HepG2 (cell line): Measurements from ENCODE around the gene PLB1. TPM values are rescaled to one million over a fixed set of nuclear protein-coding genes. Genes with fewer than 3 reads are reported as not detected.
A peak's percentile ranks its signal among the peaks of the same experiment; 100 is the strongest.

Experiments
- ATAC-seq: fragments of 200-7000 bp; cut with Tn5 transposase; 3 replicates; pipeline ENCODE4 v1.9.1; 2020; ENCODE audit warnings: mild to moderate bottlenecking, moderate library complexity
- BruUV-seq: library from RNA; stranded (reverse); fragments of 400-500 nt; replicated peaks from 2 replicates; lab custom pipeline; 2021; lab: Mats Ljungman, UMichigan
- CTCF ChIA-PET: fragments of 300-600 bp; formaldehyde crosslinking; extraction: SDS; loops from one replicate; lab custom pipeline; 2021; ENCODE audit warnings: low total read pairs, inconsistent platforms, low intra/inter-chr PET ratio; lab: Yijun Ruan, JAX
- POLR2A ChIA-PET: fragments of 350-600 bp; sonication (Branson Sonifier 250); formaldehyde crosslinking; loops from one replicate; lab custom pipeline; 2020; ENCODE audit warnings: antibody characterized with exemption, inconsistent platforms; lab: Yijun Ruan, JAX
- DNase-seq: peaks from one replicate; pipeline ENCODE4 v3.0.0-alpha.2; 2015; ENCODE audit warnings: low spot score
- FAIRE-seq: peaks from 3 replicates; lab custom pipeline; 2011; peaks lifted over from hg19 to GRCh38; lab: Jason Lieb, UNC
- H2AFZ ChIP-seq: one replicate; pipeline ENCODE4 v1.6.1; 2011; ENCODE audit warnings: low read length, inconsistent platforms
- H3K27ac ChIP-seq: fragments of 300-600 bp; 3 replicates; pipeline ENCODE4 v1.8.0; 2011; ENCODE audit warnings: mixed run types, mild to moderate bottlenecking, mixed read lengths, low read length, inconsistent platforms; ENCODE audit not compliant: insufficient read depth; ENCODE audit errors: extremely low read length
- H3K27me3 ChIP-seq, 2 experiments: fragments of 200-600 bp in 1 of 2; 2 replicates in 1 of 2; 3 replicates in 1 of 2; pipeline versions ENCODE4 v1.6.0 to v1.8.0; 2011; ENCODE audit warnings: low read length in 2 of 2, mild to moderate bottlenecking in 2 of 2, moderate library complexity in 2 of 2, inconsistent platforms in 1 of 2; ENCODE audit not compliant: insufficient read depth in 2 of 2, control insufficient read depth in 1 of 2
- H3K36me3 ChIP-seq, 2 experiments: fragments of 200-600 bp in 1 of 2; replicated peaks in 1 of 2; 2 replicates in 1 of 2; 3 replicates in 1 of 2; pipeline versions ENCODE4 v1.5.1 to v1.8.0; 2011; ENCODE audit warnings: low read length in 2 of 2, inconsistent platforms in 1 of 2; ENCODE audit not compliant: insufficient read depth in 2 of 2, control insufficient read depth in 1 of 2
- H3K4me1 ChIP-seq: 2 replicates; pipeline ENCODE4 v1.5.1; 2012; ENCODE audit warnings: low read length, inconsistent platforms; ENCODE audit not compliant: insufficient read depth
- H3K4me2 ChIP-seq: 2 replicates; pipeline ENCODE4 v1.6.0; 2011; ENCODE audit warnings: low read depth, low read length, inconsistent platforms
- H3K4me3 ChIP-seq, 3 experiments: fragments of 200-600 bp in 1 of 3; sonication (generic), shearing (Covaris generic) in 1 of 3; replicated peaks in 1 of 3; 2 replicates each; pipeline ENCODE4 v1.5.1; 2011 to 2016; ENCODE audit warnings: low read length in 3 of 3, inconsistent platforms in 2 of 3, low read depth in 2 of 3, mild to moderate bottlenecking in 2 of 3, control low read depth in 1 of 3, mixed read lengths in 1 of 3; ENCODE audit not compliant: insufficient read depth in 1 of 3
- H3K79me2 ChIP-seq: one replicate; pipeline ENCODE4 v1.6.1; 2011; ENCODE audit warnings: low read length, inconsistent platforms; ENCODE audit not compliant: insufficient read depth
- H3K9ac ChIP-seq: 2 replicates; pipeline ENCODE4 v1.6.0; 2011; ENCODE audit warnings: mild to moderate bottlenecking, low read depth, low read length, inconsistent platforms; ENCODE audit not compliant: insufficient read depth
- H3K9me3 ChIP-seq: 2 replicates; pipeline ENCODE4 v1.5.1; 2012; ENCODE audit warnings: mild to moderate bottlenecking, low read length
- H4K20me1 ChIP-seq: 2 replicates; pipeline ENCODE4 v1.6.0; 2011; ENCODE audit warnings: inconsistent platforms, mild to moderate bottlenecking, low read length, moderate library complexity; ENCODE audit not compliant: insufficient read depth
- ATF7 ChIP-seq, 2 experiments: fragments of 450-650 bp in 1 of 2; sonication (generic) in 1 of 2; formaldehyde crosslinking in 1 of 2; IDR thresholded peaks; 2 replicates each; pipeline versions ENCODE4 v1.4.0 to v1.6.1; 2016 to 2020; ENCODE audit warnings: antibody characterized with exemption in 1 of 2, mild to moderate bottlenecking in 1 of 2, missing genetic modification reagents in 1 of 2
- EED ChIP-seq: sonication (generic); formaldehyde crosslinking; IDR thresholded peaks from 2 replicates; pipeline ENCODE4 v1.5.0; 2020; ENCODE audit warnings: mild to moderate bottlenecking, missing genetic modification reagents
- FOXK2 ChIP-seq: fragments of 450-650 bp; IDR thresholded peaks from 2 replicates; pipeline ENCODE4 v1.6.1; 2016
- HNRNPUL1 ChIP-seq: fragments of 200-400 bp; formaldehyde crosslinking; IDR thresholded peaks from 2 replicates; pipeline ENCODE4 v1.6.1; 2017; ENCODE audit warnings: low read depth, mild to moderate bottlenecking, low read length, moderate library complexity
- HOXA3 ChIP-seq: sonication (generic); formaldehyde crosslinking; IDR thresholded peaks from 2 replicates; pipeline ENCODE4 v1.5.0; 2020; ENCODE audit warnings: missing genetic modification reagents
- LRRFIP1 ChIP-seq: sonication (generic); formaldehyde crosslinking; conservative IDR thresholded peaks from 2 replicates; pipeline ENCODE4 v1.4.0; 2020; ENCODE audit warnings: missing genetic modification reagents
- NR2C2 ChIP-seq: sonication (generic); formaldehyde crosslinking; IDR thresholded peaks from 2 replicates; pipeline ENCODE4 v1.4.0; 2020; ENCODE audit warnings: missing genetic modification reagents, mild to moderate bottlenecking, moderate library complexity, borderline replicate concordance
- SIX1 ChIP-seq: sonication (generic); formaldehyde crosslinking; IDR thresholded peaks from 2 replicates; pipeline ENCODE4 v1.4.0; 2020; ENCODE audit warnings: missing genetic modification reagents, borderline replicate concordance
- SP140L ChIP-seq: sonication (generic); formaldehyde crosslinking; IDR thresholded peaks from 2 replicates; pipeline ENCODE4 v1.4.0; 2020; ENCODE audit warnings: missing genetic modification reagents, borderline replicate concordance
- SRSF9 ChIP-seq: fragments of 200-400 bp; formaldehyde crosslinking; IDR thresholded peaks from 2 replicates; pipeline ENCODE4 v1.6.1; 2018; ENCODE audit warnings: borderline replicate concordance, mild to moderate bottlenecking, low read depth, low read length; ENCODE audit not compliant: insufficient read depth, poor library complexity, severe bottlenecking
- TRIM24 ChIP-seq: sonication (generic); formaldehyde crosslinking; IDR thresholded peaks from 2 replicates; pipeline ENCODE4 v1.8.0; 2022; ENCODE audit warnings: mild to moderate bottlenecking, missing genetic modification reagents
- ZBTB38 ChIP-seq: sonication (generic); formaldehyde crosslinking; IDR thresholded peaks from 2 replicates; pipeline ENCODE4 v1.5.1; 2020; ENCODE audit warnings: mild to moderate bottlenecking, missing genetic modification reagents
- ZC3H13 ChIP-seq: sonication (generic); formaldehyde crosslinking; IDR thresholded peaks from 2 replicates; pipeline ENCODE4 v1.8.1; 2023; ENCODE audit warnings: mild to moderate bottlenecking, missing genetic modification reagents, moderate library complexity
- ZMYM3 ChIP-seq: sonication (generic); formaldehyde crosslinking; IDR thresholded peaks from 2 replicates; pipeline ENCODE4 v1.5.1; 2020; ENCODE audit warnings: mild to moderate bottlenecking, missing genetic modification reagents
- ZNF205 ChIP-seq: IDR thresholded peaks from 2 replicates; pipeline ENCODE4 v1.6.1; 2018; ENCODE audit warnings: missing biosample characterization, missing genetic modification reagents
- ZNF513 ChIP-seq: sonication (generic); formaldehyde crosslinking; conservative IDR thresholded peaks from 2 replicates; pipeline ENCODE4 v1.5.0; 2020; ENCODE audit warnings: missing genetic modification reagents
- ZNF558 ChIP-seq: sonication (generic); formaldehyde crosslinking; IDR thresholded peaks from 2 replicates; pipeline ENCODE4 v1.9.0; 2022; ENCODE audit warnings: mild to moderate bottlenecking, missing genetic modification reagents, borderline replicate concordance
- ZNF605 ChIP-seq: sonication (generic); formaldehyde crosslinking; IDR thresholded peaks from 2 replicates; pipeline ENCODE4 v1.8.0; 2022; ENCODE audit warnings: mild to moderate bottlenecking, missing genetic modification reagents
- ZNF709 ChIP-seq: sonication (generic); formaldehyde crosslinking; IDR thresholded peaks from 2 replicates; pipeline ENCODE4 v1.5.0; 2020; ENCODE audit warnings: mild to moderate bottlenecking, missing genetic modification reagents
- WGBS: methylation state at CpG from one replicate; pipeline ENCODE4 v1.1.6; 2017; ENCODE audit warnings: low lambda C conversion rate; 5-methylcytosine and 5-hydroxymethylcytosine counted together
- in situ Hi-C: cut with HindIII; loops from 2 replicates; pipeline ENCODE4 v1.10.0; 2017; ENCODE audit warnings: low pct_unique_long_range_greater_than_20kb; ENCODE audit not compliant: extremely low pct_ligation_motif_present
- intact Hi-C: fragments of 100-400 bp; cut with micrococcal nuclease; formaldehyde crosslinking; loops from one replicate; pipeline ENCODE4 v1.10.0; 2022; ENCODE audit not compliant: unreplicated experiment
- polyA plus RNA-seq, 8 experiments: library from polyadenylated mRNA; depleted of rRNA in 3 of 8; stranded (reverse) in 7 of 8; unstranded in 1 of 8; fragments of >200 nt; fragmentation: Illumina TruSeq in 4 of 8; extraction: Trizol in 4 of 8; gene quantifications; 2 replicates each; pipeline versions ENCODE4 v1.2.1 to v1.2.3, GENCODE V29; 2011 to 2016; ENCODE audit warnings: low read depth in 4 of 8, missing spikeins in 1 of 8, mixed read lengths in 1 of 8; ENCODE audit not compliant: insufficient read depth in 1 of 8
- total RNA-seq, 5 experiments: library from RNA; depleted of rRNA; stranded (reverse); fragments of >200 nt; fragmentation: Illumina TruSeq; extraction: Trizol; gene quantifications; 2 replicates each; pipeline ENCODE4 v1.2.3, GENCODE V29; 2016; ENCODE audit warnings: low read depth in 1 of 5
- TF ChIP-seq, protein P1 (sequence below): sonication (generic); formaldehyde crosslinking; IDR thresholded peaks from 2 replicates; pipeline ENCODE4 v1.4.0; 2020; ENCODE audit warnings: missing genetic modification reagents

The PLB1 gene
- total and polyA plus RNA-seq, 2 of the 13 experiments (the other 11 are each of a cell fraction or from before 2014, with no cell fraction given) = 0.20 to 1.8 TPM

DNA sequence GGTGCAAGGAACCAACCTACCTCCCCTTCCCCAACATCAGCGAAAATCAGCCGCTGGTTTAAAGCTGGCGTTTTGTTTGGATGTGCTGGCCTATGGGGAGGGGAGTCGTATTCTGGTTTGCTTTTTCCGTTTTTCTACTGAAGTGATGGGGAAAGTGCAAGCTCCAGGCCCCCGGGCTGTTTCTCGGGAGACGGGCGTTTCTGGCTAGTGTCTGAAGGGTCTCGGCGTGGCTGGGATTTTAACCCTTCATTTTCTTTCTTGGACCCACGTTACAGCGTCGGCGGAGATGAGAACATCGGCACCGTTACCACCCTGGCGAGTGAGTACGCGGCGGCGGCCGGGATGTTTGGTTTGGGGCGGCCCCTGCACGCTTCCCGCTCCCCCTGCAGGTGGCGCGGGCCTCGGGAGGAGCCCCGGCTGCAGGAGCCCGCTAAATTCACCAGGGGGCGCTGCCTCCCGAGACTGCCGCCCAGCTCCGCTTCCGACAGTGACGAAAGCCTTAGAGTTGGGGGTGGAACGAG, 70.7 kb downstream of the PLB1 start:
- Histone ChIP-seq H3K27ac (no peak overlapping the region), H3K36me3 (no peaks in the 10 kb centered on the region), H3K9ac (no peak overlapping the region), H3K4me3 (peak overlapping the region; percentile 54 to 77 (median 69)), H4K20me1 (no peaks in the 10 kb centered on the region), H3K79me2 (no peaks in the 10 kb centered on the region), H2AFZ (peak overlapping the region; percentile 85), H3K27me3 (peaks cover 0 to 28% of the 10 kb centered on the region in 2 experiments; a peak in 4 of 5 replicates), H3K4me1 (peaks cover 7% of the 10 kb centered on the region), H3K9me3 (no peaks in the 10 kb centered on the region), H3K4me2 (peak overlapping the region; percentile 95)
- POLR2A ChIA-PET = interaction anchor here (0.8 to 1.0 kb wide), 3 partner anchors 40 to 185 kb away, joined by 3 read pairs; partner anchors contain the start of gene PPP1CB
- DNase-seq (peak; percentile 65), FAIRE-seq (no peak), ATAC-seq (peak; percentile 96)
- 1% methylated on average over 34 of the region's 38 CpGs for WGBS
- intact Hi-C loops = loop anchor here (1.0 to 10.0 kb wide), 3 partner anchors 56 to 862 kb away; no protein-coding TSS in a partner anchor
- BruUV-seq = no TSS peak
- in situ Hi-C loops = no loop called here
- CTCF ChIA-PET = interaction anchor here (1.0 to 2.4 kb wide), 8 partner anchors 11 to 254 kb away, joined by 3 to 32 read pairs (median 4); partner anchors contain the start of gene PPP1CB
- TF ChIP-seq ZMYM3 (CRISPR knock-in tag) (no peak), ZNF709 (CRISPR knock-in tag) (no peak), HOXA3 (CRISPR knock-in tag) (peak; percentile 63; the same call in 1 of the 2 replicates), LRRFIP1 (no peak), ZNF558 (CRISPR knock-in tag) (no peak), SP140L (no peak), ZBTB38 (CRISPR knock-in tag) (no peak), SIX1 (CRISPR knock-in tag) (no peak), ZC3H13 (CRISPR knock-in tag) (no peak), HNRNPUL1 (no peak), TRIM24 (CRISPR knock-in tag) (no peak), SRSF9 (no peak), ZNF513 (CRISPR knock-in tag) (no peak), ZNF205 (CRISPR knock-in tag) (peak; percentile 22; the same call in 1 of the 2 replicates), FOXK2 (no peak), ZNF605 (CRISPR knock-in tag) (peak; percentile 40; the same call in 1 of the 2 replicates), EED (CRISPR knock-in tag) (no peak), NR2C2 (CRISPR knock-in tag) (no peak), ATF7 (IDR thresholded peaks at IDR 0.05) (no peak), ATF7 (CRISPR knock-in tag; IDR thresholded peaks at IDR 0.05) (no peak)
- TF ChIP-seq, protein P1, sequence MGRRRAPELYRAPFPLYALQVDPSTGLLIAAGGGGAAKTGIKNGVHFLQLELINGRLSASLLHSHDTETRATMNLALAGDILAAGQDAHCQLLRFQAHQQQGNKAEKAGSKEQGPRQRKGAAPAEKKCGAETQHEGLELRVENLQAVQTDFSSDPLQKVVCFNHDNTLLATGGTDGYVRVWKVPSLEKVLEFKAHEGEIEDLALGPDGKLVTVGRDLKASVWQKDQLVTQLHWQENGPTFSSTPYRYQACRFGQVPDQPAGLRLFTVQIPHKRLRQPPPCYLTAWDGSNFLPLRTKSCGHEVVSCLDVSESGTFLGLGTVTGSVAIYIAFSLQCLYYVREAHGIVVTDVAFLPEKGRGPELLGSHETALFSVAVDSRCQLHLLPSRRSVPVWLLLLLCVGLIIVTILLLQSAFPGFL (CRISPR knock-in tag) = no peak
